ENCODE measurements around the gene CDK5RAP1.

The CDK5RAP1 gene

GRCh38 chr20:33411711-33412483 is 10.6 kb upstream of the CDK5RAP1 start:
- TF ChIP-seq POLR2AphosphoS5 (IDR thresholded peaks at IDR 0.05; ENCODE audit: low read depth, low read length) (no peak), TAF1 (IDR thresholded peaks at IDR 0.05; ENCODE audit: borderline replicate concordance, low read depth, low read length) (no peak), POLR2A (IDR thresholded peaks at IDR 0.05; ENCODE audit: low read depth, low read length) (no peak)
- DNase-seq (ENCODE audit: insufficient read length): no peak
- no peak for FAIRE-seq

- FAIRE-seq (no peak), DNase-seq (ENCODE audit: insufficient read length) (no peak)
Measured at GRCh38 chr20:33411242-33411641, 9.9 kb upstream of the CDK5RAP1 start.

GRCh38 chr20:33410081-33410742 is 8.9 kb upstream of the CDK5RAP1 start:
- no peak for DNase-seq (ENCODE audit: insufficient read length)
- no peak for FAIRE-seq
- TF ChIP-seq TAF1 (IDR thresholded peaks at IDR 0.05; ENCODE audit: borderline replicate concordance, low read depth, low read length) (no peak), POLR2AphosphoS5 (IDR thresholded peaks at IDR 0.05; ENCODE audit: low read depth, low read length) (no peak), POLR2A (IDR thresholded peaks at IDR 0.05; ENCODE audit: low read depth, low read length) (no peak)

More at GRCh38 chr20:33411242-33411641, 9.9 kb upstream of the CDK5RAP1 start:
- no peak for TF ChIP-seq TAF1 (IDR thresholded peaks at IDR 0.05; ENCODE audit: borderline replicate concordance, low read depth, low read length)
- TF ChIP-seq POLR2A (IDR thresholded peaks at IDR 0.05; ENCODE audit: low read depth, low read length): no peak
- no peak for TF ChIP-seq POLR2AphosphoS5 (IDR thresholded peaks at IDR 0.05; ENCODE audit: low read depth, low read length)

- no peak for DNase-seq (ENCODE audit: insufficient read length)
- FAIRE-seq: no peak
- TF ChIP-seq POLR2AphosphoS5 (IDR thresholded peaks at IDR 0.05; ENCODE audit: low read depth, low read length): no peak
- TF ChIP-seq TAF1 (IDR thresholded peaks at IDR 0.05; ENCODE audit: borderline replicate concordance, low read depth, low read length): no peak
- no peak for TF ChIP-seq POLR2A (IDR thresholded peaks at IDR 0.05; ENCODE audit: low read depth, low read length)
Measured at GRCh38 chr20:33408716-33409654, 7.7 kb upstream of the CDK5RAP1 start.

GRCh38 chr20:33408313-33408712 is 7.0 kb upstream of the CDK5RAP1 start:
- DNase-seq (ENCODE audit: insufficient read length): no peak
- TF ChIP-seq TAF1 (IDR thresholded peaks at IDR 0.05; ENCODE audit: borderline replicate concordance, low read depth, low read length): no peak
- no peak for TF ChIP-seq POLR2AphosphoS5 (IDR thresholded peaks at IDR 0.05; ENCODE audit: low read depth, low read length)
- no peak for TF ChIP-seq POLR2A (IDR thresholded peaks at IDR 0.05; ENCODE audit: low read depth, low read length)
- FAIRE-seq: no peak

- TF ChIP-seq POLR2AphosphoS5 (IDR thresholded peaks at IDR 0.05; ENCODE audit: low read depth, low read length) (no peak), TAF1 (IDR thresholded peaks at IDR 0.05; ENCODE audit: borderline replicate concordance, low read depth, low read length) (no peak), POLR2A (IDR thresholded peaks at IDR 0.05; ENCODE audit: low read depth, low read length) (no peak)
- FAIRE-seq (no peak), DNase-seq (ENCODE audit: insufficient read length) (no peak)
Measured at GRCh38 chr20:33407796-33408195, 6.5 kb upstream of the CDK5RAP1 start.

- FAIRE-seq (no peak), DNase-seq (ENCODE audit: insufficient read length) (no peak)
- TF ChIP-seq POLR2AphosphoS5 (IDR thresholded peaks at IDR 0.05; ENCODE audit: low read depth, low read length) (no peak), POLR2A (IDR thresholded peaks at IDR 0.05; ENCODE audit: low read depth, low read length) (no peak), TAF1 (IDR thresholded peaks at IDR 0.05; ENCODE audit: borderline replicate concordance, low read depth, low read length) (no peak)
Measured at GRCh38 chr20:33407251-33407650, 5.9 kb upstream of the CDK5RAP1 start.

- no peak for DNase-seq (ENCODE audit: insufficient read length)
- no peak for TF ChIP-seq POLR2A (IDR thresholded peaks at IDR 0.05; ENCODE audit: low read depth, low read length)
- no peak for FAIRE-seq
Measured at GRCh38 chr20:33404281-33404680, 3.0 kb upstream of the CDK5RAP1 start.

GRCh38 chr20:33401921-33402369 is 626 bp upstream of the CDK5RAP1 start:
- no peak for FAIRE-seq
- no peak for TF ChIP-seq POLR2A (IDR thresholded peaks at IDR 0.05; ENCODE audit: low read depth, low read length)
- TF ChIP-seq POLR2AphosphoS5 (IDR thresholded peaks at IDR 0.05; ENCODE audit: low read depth, low read length): no peak
- no peak for TF ChIP-seq TAF1 (IDR thresholded peaks at IDR 0.05; ENCODE audit: borderline replicate concordance, low read depth, low read length)
- DNase-seq (ENCODE audit: insufficient read length): no peak

- no peak for FAIRE-seq
- no peak for DNase-seq (ENCODE audit: insufficient read length)
- TF ChIP-seq POLR2AphosphoS5 (IDR thresholded peaks at IDR 0.05; ENCODE audit: low read depth, low read length) (no peak), POLR2A (IDR thresholded peaks at IDR 0.05; ENCODE audit: low read depth, low read length) (no peak)
Measured at GRCh38 chr20:33400812-33401183, 521 bp downstream of the CDK5RAP1 start.

GRCh38 chr20:33399924-33400323 is 1.4 kb downstream of the CDK5RAP1 start:
- FAIRE-seq: no peak
- TF ChIP-seq TAF1 (IDR thresholded peaks at IDR 0.05; ENCODE audit: borderline replicate concordance, low read depth, low read length) (no peak), POLR2A (IDR thresholded peaks at IDR 0.05; ENCODE audit: low read depth, low read length) (no peak), POLR2AphosphoS5 (IDR thresholded peaks at IDR 0.05; ENCODE audit: low read depth, low read length) (no peak)
- no peak for DNase-seq (ENCODE audit: insufficient read length)
